ENCODE data around the gene RPGRIP1. TPM values are rescaled to one million over a fixed set of nuclear protein-coding genes. Genes with fewer than 3 reads are reported as not detected.
"Not testable (repeated sequence)": the region's sequence is repeated elsewhere in the genome, so short reads cannot be mapped to it uniquely, and the experiment has no call there.

Gene RPGRIP1
- total and polyA plus RNA-seq, 2 donors (not counting 1 experiment from before 2014, with no cell fraction given), result 0.22 to 0.86 TPM

GRCh38 chr14:21252149-21252548 is 27.7 kb upstream of the RPGRIP1 start:
- Histone ChIP-seq H2AFZ (ENCODE audit: insufficient read depth, low read depth, low read length, poor library complexity, severe bottlenecking) (no peak overlapping the region), H3K79me2 (ENCODE audit: control insufficient read depth, insufficient read depth, low read length) (peaks cover 98% of the 10 kb centered on the region), H3K9me3 (ENCODE audit: control extremely low read depth in 1 of 3, control insufficient read depth in 2 of 3, insufficient read depth in 1 of 3, low read length in 2 of 3) (no peaks in the 10 kb centered on the region), H3K4me3 (ENCODE audit: control extremely low read depth in 1 of 5, extremely low read depth in 1 of 5, insufficient read depth in 1 of 5, low read depth in 2 of 5, low read length in 4 of 5) (no peak overlapping the region), H3K27ac (ENCODE audit: low read length in 2 of 2) (no peak overlapping the region), H3K9ac (ENCODE audit: low read length) (no peak overlapping the region), H3K4me1 (ENCODE audit: control insufficient read depth in 2 of 2, insufficient read depth in 2 of 2, low read length in 2 of 2) (peaks cover 5 to 14% of the 10 kb centered on the region in 2 donors), H3K4me2 (replicated peaks; ENCODE audit: low read depth, low read length, poor library complexity, severe bottlenecking) (no peak overlapping the region), H4K20me1 (ENCODE audit: control insufficient read depth, insufficient read depth, low read length, poor library complexity, severe bottlenecking) (peaks cover 77% of the 10 kb centered on the region), H3K36me3 (replicated peaks in 1 of 2; ENCODE audit: control extremely low read depth in 1 of 2, control insufficient read depth in 1 of 2, extremely low read depth in 1 of 2, insufficient read depth in 2 of 2, low read length in 1 of 2) (peaks cover 3 to 65% of the 10 kb centered on the region in 2 experiments), H3K27me3 (replicated peaks in 1 of 4; ENCODE audit: control extremely low read depth in 1 of 4, control insufficient read depth in 3 of 4, insufficient read depth in 4 of 4, low read length in 3 of 4) (no peaks in the 10 kb centered on the region)
- intact Hi-C loops (cut with micrococcal nuclease), result no loop called here
- H3K4me3 Mint-ChIP-seq, result no peak overlapping the region
- no CpG with 5 or more reads among the region's 2 CpGs for WGBS (ENCODE audit: insufficient coverage)
- no peak for ATAC-seq (ENCODE audit: low read depth)
- H3K9me3 Mint-ChIP-seq (ENCODE audit: insufficient read depth), result no peaks in the 10 kb centered on the region
- peaks cover 42% of the 10 kb centered on the region for H3K4me1 Mint-ChIP-seq
- TF ChIP-seq EZH2 (IDR thresholded peaks at IDR 0.05; ENCODE audit: borderline replicate concordance, insufficient read depth, low read depth, low read length, poor library complexity, severe bottlenecking) (no peak), CTCF (IDR thresholded peaks at IDR 0.05) (no peak)
- ChIA-PET CTCF (no interaction called here), POLR2A (no interaction called here)
- H3K27ac Mint-ChIP-seq, result peak overlapping the region; percentile 37
- H3K27me3 Mint-ChIP-seq, result no peaks in the 10 kb centered on the region
- DNase-seq, result no peak

- Mint-ChIP-seq H3K4me3 (peak overlapping the region; percentile 52), H3K27ac (peak overlapping the region; percentile 54), H3K4me1 (peaks cover 50% of the 10 kb centered on the region), H3K9me3 (ENCODE audit: insufficient read depth) (no peaks in the 10 kb centered on the region), H3K27me3 (no peaks in the 10 kb centered on the region)
- H3K27ac ChIP-seq (ENCODE audit: low read length in 2 of 2), result peak overlapping the region in 1 of 2 donors; percentile 2
- H3K36me3 ChIP-seq (replicated peaks in 1 of 2; ENCODE audit: control extremely low read depth in 1 of 2, control insufficient read depth in 1 of 2, extremely low read depth in 1 of 2, insufficient read depth in 2 of 2, low read length in 1 of 2), result peaks cover 8 to 72% of the 10 kb centered on the region in 2 experiments
- peaks cover 97% of the 10 kb centered on the region for H3K79me2 ChIP-seq (ENCODE audit: control insufficient read depth, insufficient read depth, low read length)
- DNase-seq (no peak), ATAC-seq (ENCODE audit: low read depth) (no peak)
- H3K4me1 ChIP-seq (ENCODE audit: control insufficient read depth in 2 of 2, insufficient read depth in 2 of 2, low read length in 2 of 2), result peaks cover 17 to 26% of the 10 kb centered on the region in 2 donors
- H3K9me3 ChIP-seq (ENCODE audit: control extremely low read depth in 1 of 3, control insufficient read depth in 2 of 3, insufficient read depth in 1 of 3, low read length in 2 of 3), result no peaks in the 10 kb centered on the region
- no peak overlapping the region for H3K9ac ChIP-seq (ENCODE audit: low read length)
- intact Hi-C loops (cut with micrococcal nuclease), result no loop called here
- WGBS (ENCODE audit: insufficient coverage), result 81% methylated on average over 2 of the region's 4 CpGs
- H3K4me3 ChIP-seq (ENCODE audit: control extremely low read depth in 1 of 5, extremely low read depth in 1 of 5, insufficient read depth in 1 of 5, low read depth in 2 of 5, low read length in 4 of 5), result no peak overlapping the region
- ChIA-PET CTCF (interaction anchor here (1.1 to 1.6 kb wide), 2 partner anchors 14 to 23 kb away, joined by 3 to 6 read pairs; no protein-coding TSS in a partner anchor), POLR2A (no interaction called here)
- TF ChIP-seq EZH2 (IDR thresholded peaks at IDR 0.05; ENCODE audit: borderline replicate concordance, insufficient read depth, low read depth, low read length, poor library complexity, severe bottlenecking), result no peak
- no peak overlapping the region for H2AFZ ChIP-seq (ENCODE audit: insufficient read depth, low read depth, low read length, poor library complexity, severe bottlenecking)
- peaks cover 76% of the 10 kb centered on the region for H4K20me1 ChIP-seq (ENCODE audit: control insufficient read depth, insufficient read depth, low read length, poor library complexity, severe bottlenecking)
- no peak overlapping the region for H3K4me2 ChIP-seq (replicated peaks; ENCODE audit: low read depth, low read length, poor library complexity, severe bottlenecking)
- H3K27me3 ChIP-seq (replicated peaks in 1 of 4; ENCODE audit: control extremely low read depth in 1 of 4, control insufficient read depth in 3 of 4, insufficient read depth in 4 of 4, low read length in 3 of 4), result no peaks in the 10 kb centered on the region
These were observed 24.3 kb upstream of the RPGRIP1 start for GRCh38 chr14:21255385-21256101.

- Mint-ChIP-seq H3K4me3 (peak overlapping the region; percentile 52), H3K27ac (peak overlapping the region; percentile 54), H3K4me1 (peaks cover 50% of the 10 kb centered on the region)
- DNase-seq; H3K27ac ChIP-seq (ENCODE audit: low read length in 2 of 2); H3K9ac ChIP-seq (ENCODE audit: low read length); H3K9me3 Mint-ChIP-seq (ENCODE audit: insufficient read depth); H3K4me2 ChIP-seq (replicated peaks; ENCODE audit: low read depth, low read length, poor library complexity, severe bottlenecking); H3K27me3 ChIP-seq (replicated peaks in 1 of 4; ENCODE audit: control extremely low read depth in 1 of 4, control insufficient read depth in 3 of 4, insufficient read depth in 4 of 4, low read length in 3 of 4); H3K9me3 ChIP-seq (ENCODE audit: control extremely low read depth in 1 of 3, control insufficient read depth in 2 of 3, insufficient read depth in 1 of 3, low read length in 2 of 3); H3K27me3 Mint-ChIP-seq; intact Hi-C loops (cut with micrococcal nuclease); POLR2A ChIA-PET; H3K4me3 ChIP-seq (ENCODE audit: control extremely low read depth in 1 of 5, extremely low read depth in 1 of 5, insufficient read depth in 1 of 5, low read depth in 2 of 5, low read length in 4 of 5); ATAC-seq (ENCODE audit: low read depth); H2AFZ ChIP-seq (ENCODE audit: insufficient read depth, low read depth, low read length, poor library complexity, severe bottlenecking): not testable (repeated sequence)
- 86% methylated on average over 4 of the region's 8 CpGs for WGBS (ENCODE audit: insufficient coverage)
- Histone ChIP-seq H3K4me1 (ENCODE audit: control insufficient read depth in 2 of 2, insufficient read depth in 2 of 2, low read length in 2 of 2) (peaks cover 17 to 26% of the 10 kb centered on the region in 2 donors), H4K20me1 (ENCODE audit: control insufficient read depth, insufficient read depth, low read length, poor library complexity, severe bottlenecking) (peaks cover 76% of the 10 kb centered on the region), H3K36me3 (replicated peaks in 1 of 2; ENCODE audit: control extremely low read depth in 1 of 2, control insufficient read depth in 1 of 2, extremely low read depth in 1 of 2, insufficient read depth in 2 of 2, low read length in 1 of 2) (peaks cover 8 to 72% of the 10 kb centered on the region in 2 experiments), H3K79me2 (ENCODE audit: control insufficient read depth, insufficient read depth, low read length) (peaks cover 97% of the 10 kb centered on the region)
- CTCF ChIA-PET, result interaction anchor here (0.7 to 1.6 kb wide), 2 partner anchors 24 to 103 kb away, joined by 4 to 6 read pairs; no protein-coding TSS in a partner anchor
These were observed 23.8 kb upstream of the RPGRIP1 start for GRCh38 chr14:21256102-21256447.
